ENCODE measurements around the gene KLF2.

Gene KLF2

DNA sequence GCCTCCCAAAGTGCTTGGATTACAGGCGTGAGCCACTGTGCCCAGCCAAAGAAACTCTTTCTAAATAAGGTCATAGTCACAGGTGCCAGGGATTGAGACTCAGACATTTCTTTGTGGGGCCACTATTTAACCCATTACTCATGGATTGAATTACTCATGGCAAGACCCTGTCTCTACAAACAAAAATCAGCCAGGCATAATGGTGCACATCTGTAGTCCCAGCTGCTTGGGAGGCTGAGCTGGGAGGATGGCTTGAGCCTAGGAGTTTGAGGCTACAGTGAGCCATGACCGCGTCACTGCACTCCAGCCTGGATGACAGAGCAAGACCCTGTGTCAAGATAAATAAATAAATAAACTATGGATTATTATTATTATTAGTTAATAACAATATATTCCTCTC is 3.6 kb upstream of the KLF2 start:
- CTCF ChIA-PET: no interaction called here
- DNase-seq (ENCODE audit: low spot score): no peak
- POLR2A ChIA-PET (ENCODE audit: low non-redundant PET): no interaction called here
- no peak overlapping the region for H3K27ac ChIP-seq
- TF ChIP-seq, protein P1, sequence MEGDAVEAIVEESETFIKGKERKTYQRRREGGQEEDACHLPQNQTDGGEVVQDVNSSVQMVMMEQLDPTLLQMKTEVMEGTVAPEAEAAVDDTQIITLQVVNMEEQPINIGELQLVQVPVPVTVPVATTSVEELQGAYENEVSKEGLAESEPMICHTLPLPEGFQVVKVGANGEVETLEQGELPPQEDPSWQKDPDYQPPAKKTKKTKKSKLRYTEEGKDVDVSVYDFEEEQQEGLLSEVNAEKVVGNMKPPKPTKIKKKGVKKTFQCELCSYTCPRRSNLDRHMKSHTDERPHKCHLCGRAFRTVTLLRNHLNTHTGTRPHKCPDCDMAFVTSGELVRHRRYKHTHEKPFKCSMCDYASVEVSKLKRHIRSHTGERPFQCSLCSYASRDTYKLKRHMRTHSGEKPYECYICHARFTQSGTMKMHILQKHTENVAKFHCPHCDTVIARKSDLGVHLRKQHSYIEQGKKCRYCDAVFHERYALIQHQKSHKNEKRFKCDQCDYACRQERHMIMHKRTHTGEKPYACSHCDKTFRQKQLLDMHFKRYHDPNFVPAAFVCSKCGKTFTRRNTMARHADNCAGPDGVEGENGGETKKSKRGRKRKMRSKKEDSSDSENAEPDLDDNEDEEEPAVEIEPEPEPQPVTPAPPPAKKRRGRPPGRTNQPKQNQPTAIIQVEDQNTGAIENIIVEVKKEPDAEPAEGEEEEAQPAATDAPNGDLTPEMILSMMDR (conservative IDR thresholded peaks at IDR 0.05; ENCODE audit: low read depth): no peak

DNA sequence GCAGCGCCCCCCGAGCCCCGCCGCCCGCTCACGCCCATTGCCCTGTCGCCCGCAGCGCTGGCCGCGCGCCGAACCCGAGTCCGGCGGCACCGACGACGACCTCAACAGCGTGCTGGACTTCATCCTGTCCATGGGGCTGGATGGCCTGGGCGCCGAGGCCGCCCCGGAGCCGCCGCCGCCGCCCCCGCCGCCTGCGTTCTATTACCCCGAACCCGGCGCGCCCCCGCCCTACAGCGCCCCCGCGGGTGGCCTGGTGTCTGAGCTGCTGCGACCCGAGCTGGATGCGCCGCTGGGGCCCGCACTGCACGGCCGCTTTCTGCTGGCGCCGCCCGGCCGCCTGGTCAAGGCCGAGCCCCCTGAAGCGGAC is 518 bp downstream of the KLF2 start:
- DNase-seq (ENCODE audit: low spot score): no peak

DNA sequence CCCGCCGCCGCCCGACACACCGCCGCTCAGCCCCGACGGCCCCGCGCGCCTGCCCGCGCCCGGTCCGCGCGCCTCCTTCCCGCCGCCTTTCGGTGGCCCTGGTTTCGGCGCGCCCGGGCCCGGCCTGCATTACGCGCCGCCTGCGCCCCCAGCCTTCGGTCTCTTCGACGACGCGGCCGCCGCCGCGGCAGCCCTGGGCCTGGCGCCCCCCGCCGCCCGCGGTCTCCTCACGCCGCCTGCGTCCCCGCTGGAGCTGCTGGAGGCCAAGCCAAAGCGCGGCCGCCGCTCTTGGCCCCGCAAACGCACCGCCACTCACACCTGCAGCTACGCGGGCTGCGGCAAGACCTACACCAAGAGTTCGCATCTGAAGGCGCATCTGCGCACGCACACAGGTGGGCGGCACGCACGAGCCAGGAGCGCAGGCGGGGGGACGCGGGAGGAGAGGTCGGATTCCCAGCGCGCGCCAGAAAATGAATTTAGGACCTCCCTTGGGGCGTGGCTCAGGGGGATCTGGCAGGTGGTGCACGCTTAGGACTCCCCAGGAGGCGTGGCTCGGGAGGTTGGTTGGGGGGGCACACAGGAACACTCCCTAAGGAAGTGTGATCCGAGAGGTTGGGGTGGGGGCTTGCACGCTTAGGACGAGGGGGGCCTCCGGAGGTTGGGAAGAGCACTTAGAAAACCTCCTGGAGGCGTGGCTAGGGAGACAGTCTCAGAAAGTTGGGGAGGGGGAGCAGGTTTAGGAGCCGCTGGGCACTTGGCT is 1.2 kb downstream of the KLF2 start:
- POLR2A ChIA-PET (ENCODE audit: low non-redundant PET): no interaction called here
- TF ChIP-seq, protein P1 (conservative IDR thresholded peaks at IDR 0.05; ENCODE audit: low read depth): no peak
- no peak for DNase-seq (ENCODE audit: low spot score)
- CTCF ChIA-PET: interaction anchor here (0.6 kb wide), 3 partner anchors 65 to 264 kb away, joined by 3 to 4 read pairs (median 3); no protein-coding TSS in a partner anchor
- H3K27ac ChIP-seq: no peak overlapping the region

More for the DNA sequence above, 518 bp downstream of the KLF2 start:
- ChIA-PET CTCF (interaction anchor here (0.6 kb wide), 2 partner anchors 66 to 258 kb away, joined by 3 to 4 read pairs; no protein-coding TSS in a partner anchor), POLR2A (ENCODE audit: low non-redundant PET) (no interaction called here)
- peak overlapping the region; percentile 54 for H3K27ac ChIP-seq
- TF ChIP-seq, protein P1 (conservative IDR thresholded peaks at IDR 0.05; ENCODE audit: low read depth): peak; percentile 39; the same call in 1 of the 2 replicates

DNA sequence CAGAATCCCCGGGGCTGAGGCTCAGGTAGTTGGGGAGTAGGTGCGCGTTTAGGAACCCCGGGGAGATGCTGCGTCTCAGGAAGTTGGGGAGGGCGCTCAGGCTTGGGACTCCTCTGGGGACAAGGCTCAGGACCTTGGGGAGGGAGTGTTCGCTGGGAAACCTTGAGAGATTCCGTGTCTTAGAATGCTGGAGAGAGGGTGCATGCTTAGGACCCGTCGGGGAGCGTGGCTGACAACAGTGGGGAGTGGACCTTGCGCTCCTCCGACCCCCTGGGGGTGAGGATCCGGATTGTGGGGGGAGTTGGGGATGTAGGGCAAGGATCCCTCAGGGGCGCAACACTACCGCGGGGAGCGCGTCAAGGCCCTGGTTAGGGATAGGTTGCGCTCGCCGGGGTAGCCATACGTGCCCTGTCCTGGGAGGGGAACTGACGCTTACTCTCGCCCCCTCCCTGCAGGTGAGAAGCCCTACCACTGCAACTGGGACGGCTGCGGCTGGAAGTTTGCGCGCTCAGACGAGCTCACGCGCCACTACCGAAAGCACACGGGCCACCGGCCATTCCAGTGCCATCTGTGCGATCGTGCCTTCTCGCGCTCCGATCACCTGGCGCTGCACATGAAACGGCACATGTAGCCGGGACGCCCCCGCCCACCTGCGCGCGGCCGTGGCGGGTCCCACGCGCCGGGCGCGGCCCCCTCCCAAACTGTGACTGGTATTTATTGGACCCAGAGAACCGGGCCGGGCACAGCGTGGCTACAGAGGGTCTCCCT is 2.0 kb downstream of the KLF2 start:
- no peak for DNase-seq (ENCODE audit: low spot score)
- ChIA-PET CTCF (no interaction called here), POLR2A (ENCODE audit: low non-redundant PET) (no interaction called here)
- H3K27ac ChIP-seq: no peak overlapping the region
- TF ChIP-seq, protein P1 (conservative IDR thresholded peaks at IDR 0.05; ENCODE audit: low read depth): no peak

DNA sequence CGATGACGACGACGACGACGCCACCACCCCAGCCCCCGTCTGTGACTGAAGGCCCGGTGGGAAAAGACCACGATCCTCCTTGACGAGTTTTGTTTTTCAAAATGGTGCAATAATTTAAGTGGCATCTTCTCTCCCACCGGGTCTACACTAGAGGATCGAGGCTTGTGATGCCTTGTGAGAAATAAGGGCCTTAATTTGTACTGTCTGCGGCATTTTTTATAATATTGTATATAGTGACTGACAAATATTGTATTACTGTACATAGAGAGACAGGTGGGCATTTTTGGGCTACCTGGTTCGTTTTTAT is 2.5 kb downstream of the KLF2 start:
- POLR2A ChIA-PET (ENCODE audit: low non-redundant PET): no interaction called here
- TF ChIP-seq, protein P1 (conservative IDR thresholded peaks at IDR 0.05; ENCODE audit: low read depth): no peak
- no peak overlapping the region for H3K27ac ChIP-seq
- CTCF ChIA-PET: no interaction called here
- no peak for DNase-seq (ENCODE audit: low spot score)

DNA sequence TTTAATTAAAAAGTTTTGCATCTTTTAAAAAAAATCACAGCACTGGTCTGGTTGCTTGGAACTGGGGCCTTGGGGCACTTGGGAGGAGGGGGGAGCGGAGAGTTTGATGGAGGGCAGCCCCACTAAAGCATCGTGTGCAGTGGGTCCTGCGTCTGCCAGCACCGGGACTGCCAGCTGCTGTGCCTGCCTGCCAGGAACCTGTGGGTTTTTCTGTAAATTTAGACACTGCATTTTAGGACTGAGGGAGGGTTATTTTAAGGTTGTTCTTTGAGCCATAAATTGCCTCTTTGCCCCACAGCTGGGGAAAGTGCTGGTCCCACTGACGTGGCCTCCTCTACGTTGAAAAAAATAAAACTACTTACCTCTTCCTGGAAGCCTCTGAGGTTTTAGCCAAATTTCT is 2.9 kb downstream of the KLF2 start:
- DNase-seq (ENCODE audit: low spot score): no peak
- CTCF ChIA-PET: interaction anchor here (0.6 kb wide), 1 partner anchor 9 kb away, joined by 3 read pairs; no protein-coding TSS in a partner anchor
- POLR2A ChIA-PET (ENCODE audit: low non-redundant PET): no interaction called here
- H3K27ac ChIP-seq: no peak overlapping the region
- TF ChIP-seq, protein P1 (conservative IDR thresholded peaks at IDR 0.05; ENCODE audit: low read depth): no peak
